Measurements from ENCODE around the gene GMEB2. TPM values are rescaled to one million over a fixed set of nuclear protein-coding genes. Genes with fewer than 3 reads are reported as not detected.

The GMEB2 gene
- total RNA-seq, 1 donor from 2014 or later, result 13.2 TPM

- TF ChIP-seq, protein P1, sequence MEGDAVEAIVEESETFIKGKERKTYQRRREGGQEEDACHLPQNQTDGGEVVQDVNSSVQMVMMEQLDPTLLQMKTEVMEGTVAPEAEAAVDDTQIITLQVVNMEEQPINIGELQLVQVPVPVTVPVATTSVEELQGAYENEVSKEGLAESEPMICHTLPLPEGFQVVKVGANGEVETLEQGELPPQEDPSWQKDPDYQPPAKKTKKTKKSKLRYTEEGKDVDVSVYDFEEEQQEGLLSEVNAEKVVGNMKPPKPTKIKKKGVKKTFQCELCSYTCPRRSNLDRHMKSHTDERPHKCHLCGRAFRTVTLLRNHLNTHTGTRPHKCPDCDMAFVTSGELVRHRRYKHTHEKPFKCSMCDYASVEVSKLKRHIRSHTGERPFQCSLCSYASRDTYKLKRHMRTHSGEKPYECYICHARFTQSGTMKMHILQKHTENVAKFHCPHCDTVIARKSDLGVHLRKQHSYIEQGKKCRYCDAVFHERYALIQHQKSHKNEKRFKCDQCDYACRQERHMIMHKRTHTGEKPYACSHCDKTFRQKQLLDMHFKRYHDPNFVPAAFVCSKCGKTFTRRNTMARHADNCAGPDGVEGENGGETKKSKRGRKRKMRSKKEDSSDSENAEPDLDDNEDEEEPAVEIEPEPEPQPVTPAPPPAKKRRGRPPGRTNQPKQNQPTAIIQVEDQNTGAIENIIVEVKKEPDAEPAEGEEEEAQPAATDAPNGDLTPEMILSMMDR (IDR thresholded peaks at IDR 0.05; ENCODE audit: insufficient read depth, low read length, severe bottlenecking), result no peak
- no peak for FAIRE-seq
- H3K27me3 ChIP-seq (ENCODE audit: control insufficient read depth, insufficient read depth, low read length), result no peaks in the 10 kb centered on the region
- H3K4me3 ChIP-seq (ENCODE audit: low read depth, low read length), result no peak overlapping the region
- H3K36me3 ChIP-seq (ENCODE audit: control insufficient read depth, insufficient read depth, low read length), result peaks cover 25% of the 10 kb centered on the region
- DNase-seq (ENCODE audit: low read depth), result no peak
These were observed 34.2 kb downstream of the GMEB2 start for GRCh38 chr20:63592661-63593060.

DNA sequence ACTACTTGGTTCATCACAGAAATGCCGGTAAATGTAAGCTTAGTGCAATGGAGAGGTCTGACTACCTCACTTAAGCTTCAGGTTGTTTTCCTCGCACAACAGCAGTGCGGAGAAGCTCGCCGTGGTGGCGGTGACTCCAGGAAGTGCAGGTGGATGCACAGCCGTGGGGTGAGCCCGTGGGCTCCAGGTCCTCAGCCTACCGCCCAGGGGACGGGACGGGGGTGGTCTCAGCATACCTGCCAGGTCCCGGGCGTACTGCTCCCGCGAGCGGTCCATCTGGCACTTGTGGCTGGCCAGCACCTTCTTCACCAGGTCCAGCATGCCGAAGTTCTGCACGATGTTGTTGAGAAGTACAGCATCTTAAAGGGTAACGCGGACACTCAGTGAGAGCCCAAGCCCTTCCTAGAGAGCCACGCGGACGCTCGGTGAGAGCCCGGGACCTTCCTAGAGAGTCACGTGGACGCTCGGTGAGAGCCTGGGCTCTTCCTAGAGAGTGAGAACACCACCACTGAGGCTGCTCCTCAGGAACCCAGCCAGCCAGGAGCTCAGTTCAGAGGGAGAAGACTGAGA is 35.0 kb downstream of the GMEB2 start:
- TF ChIP-seq, protein P1 (IDR thresholded peaks at IDR 0.05; ENCODE audit: insufficient read depth, low read length, severe bottlenecking), result no peak
- DNase-seq (ENCODE audit: low read depth) (no peak), FAIRE-seq (no peak)
- Histone ChIP-seq H3K36me3 (ENCODE audit: control insufficient read depth, insufficient read depth, low read length) (peaks cover 25% of the 10 kb centered on the region), H3K27me3 (ENCODE audit: control insufficient read depth, insufficient read depth, low read length) (no peaks in the 10 kb centered on the region), H3K4me3 (ENCODE audit: low read depth, low read length) (no peak overlapping the region)

- Histone ChIP-seq H3K4me3 (ENCODE audit: low read depth, low read length) (no peak overlapping the region), H3K36me3 (ENCODE audit: control insufficient read depth, insufficient read depth, low read length) (peaks cover 25% of the 10 kb centered on the region), H3K27me3 (ENCODE audit: control insufficient read depth, insufficient read depth, low read length) (no peaks in the 10 kb centered on the region)
- FAIRE-seq, result no peak
- DNase-seq (ENCODE audit: low read depth), result no peak
- TF ChIP-seq, protein P1 (IDR thresholded peaks at IDR 0.05; ENCODE audit: insufficient read depth, low read length, severe bottlenecking), result no peak
These were observed 35.8 kb downstream of the GMEB2 start for GRCh38 chr20:63591147-63591533.

- FAIRE-seq, result no peak
- no peak overlapping the region for H3K4me3 ChIP-seq (ENCODE audit: low read depth, low read length)
- peaks cover 23% of the 10 kb centered on the region for H3K36me3 ChIP-seq (ENCODE audit: control insufficient read depth, insufficient read depth, low read length)
These were observed 36.4 kb downstream of the GMEB2 start for GRCh38 chr20:63590218-63591146.

DNA sequence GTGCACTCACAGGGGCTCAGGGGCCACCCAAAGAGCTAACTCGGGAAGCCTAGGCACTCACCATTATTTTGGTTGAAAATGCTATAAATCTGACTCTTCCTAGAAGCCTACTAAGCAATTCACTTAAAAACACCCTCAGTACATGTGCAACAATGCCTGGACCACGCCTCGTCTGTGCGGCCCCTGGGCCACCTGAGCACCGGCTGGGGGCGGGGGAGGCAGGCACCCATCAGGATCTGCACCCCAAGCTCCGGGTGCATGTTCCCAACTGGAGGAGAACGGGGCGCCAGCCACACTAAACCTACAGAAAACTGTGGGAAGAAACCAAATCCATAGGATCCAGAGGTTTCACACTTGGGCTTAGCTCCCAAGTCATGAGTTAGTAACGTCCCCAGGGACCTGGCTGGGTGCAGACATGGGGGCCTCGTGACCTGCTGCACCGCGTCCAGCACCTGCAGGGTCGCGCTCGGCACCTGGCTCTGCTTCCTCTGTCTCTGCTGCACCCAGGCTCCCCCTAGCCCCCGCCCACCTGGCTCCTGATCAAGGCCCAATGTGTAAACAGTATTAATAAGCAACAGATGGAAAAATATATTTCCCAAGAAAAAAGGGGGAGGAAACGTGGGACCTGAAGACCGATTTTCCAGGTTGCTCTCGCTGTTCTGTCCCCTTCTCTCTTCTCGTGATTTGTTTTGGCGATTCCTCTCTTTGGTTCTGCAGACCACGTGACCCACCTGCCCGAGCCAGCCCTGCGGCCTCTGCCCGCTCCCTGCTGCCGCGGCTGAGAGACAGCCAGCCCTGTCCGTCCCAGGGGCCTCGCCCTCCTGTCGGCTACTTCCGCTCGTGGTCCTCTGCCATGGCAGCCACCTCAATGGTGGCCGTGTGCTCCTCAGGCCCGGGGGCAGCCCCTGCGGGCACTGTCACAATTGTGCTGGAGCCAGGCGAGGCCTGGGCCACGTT is 37.4 kb downstream of the GMEB2 start:
- H3K36me3 ChIP-seq (ENCODE audit: control insufficient read depth, insufficient read depth, low read length), result peaks cover 20% of the 10 kb centered on the region
- H3K27me3 ChIP-seq (ENCODE audit: control insufficient read depth, insufficient read depth, low read length), result no peaks in the 10 kb centered on the region
- no peak for FAIRE-seq
- H3K4me3 ChIP-seq (ENCODE audit: low read depth, low read length), result no peak overlapping the region
- DNase-seq (ENCODE audit: low read depth), result no peak
- TF ChIP-seq, protein P1 (IDR thresholded peaks at IDR 0.05; ENCODE audit: insufficient read depth, low read length, severe bottlenecking), result no peak

More at GRCh38 chr20:63590218-63591146, 36.4 kb downstream of the GMEB2 start:
- H3K27me3 ChIP-seq (ENCODE audit: control insufficient read depth, insufficient read depth, low read length), result no peaks in the 10 kb centered on the region
- no peak for DNase-seq (ENCODE audit: low read depth)
- TF ChIP-seq, protein P1 (IDR thresholded peaks at IDR 0.05; ENCODE audit: insufficient read depth, low read length, severe bottlenecking), result no peak

Data from bronchial epithelial cell (primary cell).